ENCODE data around the gene ACTN4. TPM values are rescaled to one million over a fixed set of nuclear protein-coding genes. Genes with fewer than 3 reads are reported as not detected.

Gene ACTN4
- polyA plus RNA-seq, 1 experiment, result 970 TPM

- no peak for TF ChIP-seq CTCF (IDR thresholded peaks at IDR 0.05; ENCODE audit: insufficient read depth, low read depth, low read length)
- H3K4me3 ChIP-seq (ENCODE audit: low read depth, low read length), result no peak overlapping the region
- H3K27me3 ChIP-seq (ENCODE audit: control insufficient read depth, insufficient read depth, low read length), result no peaks in the 10 kb centered on the region
- no peak for DNase-seq (ENCODE audit: low read depth)
- H3K36me3 ChIP-seq (ENCODE audit: control insufficient read depth, insufficient read depth, low read length), result peaks cover 51% of the 10 kb centered on the region
- POLR2A ChIA-PET, result no interaction called here
- CTCF ChIA-PET, result interaction anchor here (0.7 to 1.2 kb wide), 3 partner anchors 9 to 82 kb away, joined by 3 to 4 read pairs (median 4); no protein-coding TSS in a partner anchor
These were observed 83.0 kb downstream of the ACTN4 start for GRCh38 chr19:38730470-38730730.

- TF ChIP-seq CTCF (IDR thresholded peaks at IDR 0.05; ENCODE audit: insufficient read depth, low read depth, low read length), result no peak
- POLR2A ChIA-PET, result interaction anchor here (0.6 kb wide), 2 partner anchors 10 to 99 kb away, joined by 3 to 6 read pairs; no protein-coding TSS in a partner anchor
- no peak for DNase-seq (ENCODE audit: low read depth)
- CTCF ChIA-PET, result interaction anchor here (1.0 to 1.2 kb wide), 2 partner anchors 19 to 83 kb away, joined by 3 to 4 read pairs; no protein-coding TSS in a partner anchor
- no peak overlapping the region for H3K4me3 ChIP-seq (ENCODE audit: low read depth, low read length)
- peaks cover 49% of the 10 kb centered on the region for H3K36me3 ChIP-seq (ENCODE audit: control insufficient read depth, insufficient read depth, low read length)
- no peaks in the 10 kb centered on the region for H3K27me3 ChIP-seq (ENCODE audit: control insufficient read depth, insufficient read depth, low read length)
These were observed 83.5 kb downstream of the ACTN4 start for GRCh38 chr19:38730731-38731589.

GRCh38 chr19:38731654-38732301 lies 84.3 kb downstream of the ACTN4 start:
- Histone ChIP-seq H3K4me3 (ENCODE audit: low read depth, low read length) (no peak overlapping the region), H3K36me3 (ENCODE audit: control insufficient read depth, insufficient read depth, low read length) (peaks cover 45% of the 10 kb centered on the region), H3K27me3 (ENCODE audit: control insufficient read depth, insufficient read depth, low read length) (no peaks in the 10 kb centered on the region)
- POLR2A ChIA-PET, result interaction anchor here (0.6 kb wide), 2 partner anchors 9 to 98 kb away, joined by 3 to 6 read pairs; no protein-coding TSS in a partner anchor
- CTCF ChIA-PET, result interaction anchor here (1.4 kb wide), 1 partner anchor 199 kb away, joined by 3 read pairs; the partner anchor contains the start of genes MRPS12 and SARS2
- TF ChIP-seq CTCF (IDR thresholded peaks at IDR 0.05; ENCODE audit: insufficient read depth, low read depth, low read length), result no peak
- DNase-seq (ENCODE audit: low read depth), result no peak

GRCh38 chr19:38733241-38733492 lies 85.7 kb downstream of the ACTN4 start:
- Histone ChIP-seq H3K36me3 (ENCODE audit: control insufficient read depth, insufficient read depth, low read length) (peaks cover 31% of the 10 kb centered on the region), H3K27me3 (ENCODE audit: control insufficient read depth, insufficient read depth, low read length) (no peaks in the 10 kb centered on the region), H3K4me3 (ENCODE audit: low read depth, low read length) (no peak overlapping the region)
- ChIA-PET POLR2A (no interaction called here), CTCF (interaction anchor here (0.6 to 1.4 kb wide), 4 partner anchors 17 to 916 kb away, joined by 3 to 7 read pairs (median 3); partner anchors contain the start of genes MRPS12 and SARS2)
- no peak for DNase-seq (ENCODE audit: low read depth)
- no peak for TF ChIP-seq CTCF (IDR thresholded peaks at IDR 0.05; ENCODE audit: insufficient read depth, low read depth, low read length)

GRCh38 chr19:38733493-38734175 lies 86.2 kb downstream of the ACTN4 start:
- no peak for DNase-seq (ENCODE audit: low read depth)
- no peaks in the 10 kb centered on the region for H3K27me3 ChIP-seq (ENCODE audit: control insufficient read depth, insufficient read depth, low read length)
- no peak for TF ChIP-seq CTCF (IDR thresholded peaks at IDR 0.05; ENCODE audit: insufficient read depth, low read depth, low read length)
- ChIA-PET POLR2A (no interaction called here), CTCF (interaction anchor here (0.6 to 1.8 kb wide), 6 partner anchors 15 to 916 kb away, joined by 3 to 7 read pairs (median 4); partner anchors contain the start of gene ACTN4)
- no peak overlapping the region for H3K4me3 ChIP-seq (ENCODE audit: low read depth, low read length)
- peaks cover 29% of the 10 kb centered on the region for H3K36me3 ChIP-seq (ENCODE audit: control insufficient read depth, insufficient read depth, low read length)

All from BJ (cell line).